Activated effector memory CD4-positive, alpha-beta T cell treated with anti-CD3 and anti-CD28 coated beads, Interleukin-2, amount 50 U/mL, for 16 hours (primary cell): ENCODE data around the gene APC2.

Source experiments
- DNase-seq: peaks from one replicate; pipeline ENCODE4 v3.0.0-alpha.2; 2020

APC2 gene

GRCh38 chr19:1449467-1450442, at the start of gene APC2:
Gene APC2, plus strand, starts transcription at chr19:1450121. Its CDS starts 2,881 bp downstream, at chr19:1453002.
- DNase-seq: peak; percentile 73

GRCh38 chr19:1400281-1401137, 49.4 kb upstream of the APC2 start:
- DNase-seq: no peak

DNA sequence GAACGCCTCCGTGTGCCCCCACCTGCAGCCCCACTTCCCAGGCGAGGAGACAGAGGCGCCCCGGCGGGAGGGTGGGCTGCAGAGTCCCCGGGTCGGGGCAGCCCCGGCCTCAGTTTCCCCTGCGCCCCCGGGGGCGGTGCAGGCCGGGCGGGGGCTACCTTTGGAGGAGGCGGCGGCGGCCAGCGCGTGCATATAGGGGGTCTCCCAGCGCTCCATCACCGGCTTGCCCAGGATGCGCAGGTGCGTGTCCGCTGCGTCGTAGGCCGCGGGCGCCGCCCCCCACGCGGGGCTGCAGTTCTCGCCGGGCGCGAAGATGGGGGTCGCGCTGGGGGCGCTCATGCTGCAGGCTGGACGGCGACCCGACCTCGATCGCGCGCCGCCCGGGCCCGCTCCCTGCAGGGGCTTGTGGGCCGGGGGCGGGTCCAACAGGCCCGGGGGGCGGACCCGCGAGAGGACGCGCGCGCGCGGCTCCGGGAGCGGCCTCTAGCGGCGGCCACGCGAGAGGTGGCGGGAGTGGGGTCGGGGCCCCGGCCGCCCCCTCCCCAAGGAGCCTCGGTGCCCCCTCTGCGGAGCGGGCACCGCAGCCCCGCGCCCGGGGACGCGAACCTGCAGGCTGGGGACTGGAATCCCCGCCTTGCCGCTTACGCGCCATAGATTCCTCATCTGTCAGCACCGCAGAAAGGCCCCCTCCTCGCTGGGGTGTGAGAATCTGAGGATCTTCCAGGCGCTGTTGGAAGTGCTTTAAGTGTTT, 48.6 kb upstream of the APC2 start, which contains the start of gene GAMT:
TSS of gene GAMT (minus strand) at position 405 of the 751 bp plus-strand sequence. CDS start at position 339, 66 bp downstream.
- peak; percentile 86 for DNase-seq

DNA sequence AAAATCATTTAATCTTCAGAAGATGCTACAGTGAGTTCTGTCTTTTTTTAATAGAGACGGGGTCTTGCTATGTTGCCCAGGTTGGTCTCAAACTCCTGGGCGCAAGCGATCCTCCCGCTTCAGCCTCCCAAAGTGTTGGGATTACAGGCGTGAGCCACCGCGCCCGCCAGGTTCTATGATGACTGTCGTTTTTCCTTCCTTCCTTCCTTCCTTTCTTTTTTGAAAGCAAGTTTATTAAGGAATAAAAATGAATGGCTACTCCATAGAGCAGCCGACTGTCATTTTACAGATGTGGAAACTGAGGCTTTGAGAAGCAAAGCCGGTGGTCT, 48.1 kb upstream of the APC2 start:
- DNase-seq: no peak

GRCh38 chr19:1402411-1403070, 47.4 kb upstream of the APC2 start:
- no peak for DNase-seq

DNA sequence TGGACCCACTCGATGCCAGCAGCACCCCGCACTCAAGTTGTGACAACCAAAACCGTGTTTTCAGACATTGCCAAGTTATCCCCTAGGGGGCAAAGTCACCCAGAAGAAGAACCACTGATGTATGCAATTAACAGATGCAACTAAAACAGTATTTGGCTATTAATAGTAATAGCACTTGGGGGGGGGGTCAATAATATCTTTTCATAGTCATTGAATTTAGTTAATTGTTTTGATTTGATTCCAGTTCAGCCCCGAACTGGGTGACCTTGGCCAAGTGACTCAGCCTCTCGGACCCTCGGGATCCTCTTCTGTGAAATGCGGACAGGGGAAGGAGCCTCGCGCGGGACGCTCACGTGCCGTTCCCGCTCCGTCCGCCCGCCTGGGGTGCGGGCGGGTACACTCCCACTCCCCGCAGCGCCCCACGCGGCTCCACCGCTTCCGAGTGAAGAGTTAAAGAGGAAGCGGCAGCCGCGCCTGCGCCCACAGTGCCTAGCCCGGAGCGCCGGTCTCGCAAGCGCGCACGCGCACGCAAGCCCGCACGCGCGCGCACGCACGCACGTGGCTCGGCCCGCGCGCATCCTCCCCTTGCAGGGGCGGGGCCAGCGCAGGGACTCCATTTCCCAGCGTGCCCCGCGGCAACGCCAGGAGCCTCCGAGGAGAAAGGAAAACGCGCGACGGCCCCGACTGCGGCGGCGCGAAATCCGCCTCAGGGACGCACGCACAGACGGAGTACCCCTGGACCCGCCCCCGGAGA, 43.0 kb upstream of the APC2 start:
- peak; percentile 100 for DNase-seq

GRCh38 chr19:1407528-1408299, 42.2 kb upstream of the APC2 start, which contains the start of gene DAZAP1:
Gene DAZAP1, plus strand, starts transcription at chr19:1407586. Its CDS starts 188 bp downstream, at chr19:1407774.
- no peak for DNase-seq

- DNase-seq: peak; percentile 86
Measured at GRCh38 chr19:1408300-1409203, 41.4 kb upstream of the APC2 start.

DNA sequence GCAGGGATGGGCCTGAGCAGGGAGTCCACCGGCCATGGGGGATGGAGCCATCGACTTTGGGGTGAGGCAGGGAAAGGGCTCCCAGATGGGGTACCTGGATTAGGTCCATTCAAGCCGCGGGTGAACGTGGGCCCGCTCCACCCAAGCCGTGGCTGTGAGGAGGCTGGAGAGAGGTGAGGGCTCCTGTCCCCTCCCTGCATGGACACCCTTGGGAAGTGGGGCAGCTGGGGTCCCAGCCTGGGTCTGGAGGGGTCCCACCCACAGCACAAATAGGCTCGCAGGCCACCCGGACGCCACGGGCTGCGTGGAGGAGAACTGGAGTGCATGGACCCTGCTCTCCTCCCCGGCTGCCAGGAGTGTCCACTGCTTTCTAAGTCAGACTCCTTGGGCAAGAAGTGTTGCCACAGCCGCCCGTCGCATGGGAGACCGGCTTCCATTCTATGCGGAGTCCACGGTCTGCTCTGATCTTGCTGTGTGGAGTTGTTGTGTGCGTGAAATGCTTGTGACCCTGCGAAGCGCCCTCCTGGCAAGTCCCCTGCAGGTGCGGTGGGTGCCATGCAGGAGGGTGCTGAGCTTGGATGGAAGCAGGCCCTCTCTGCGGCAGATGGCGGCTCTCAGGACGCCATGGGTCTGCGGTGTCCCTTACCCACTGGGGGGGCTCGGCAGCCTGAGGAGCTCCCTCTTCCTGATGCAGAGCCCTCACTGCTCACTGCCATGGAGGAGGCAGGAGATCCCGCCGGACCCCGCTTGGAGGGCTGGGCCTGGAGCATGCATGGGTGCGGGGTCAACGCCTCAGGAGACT, 40.5 kb upstream of the APC2 start:
- DNase-seq: no peak

- DNase-seq: no peak
Measured at GRCh38 chr19:1410136-1410786, 39.7 kb upstream of the APC2 start.

- no peak for DNase-seq
Measured at GRCh38 chr19:1410789-1411188, 39.1 kb upstream of the APC2 start.

DNA sequence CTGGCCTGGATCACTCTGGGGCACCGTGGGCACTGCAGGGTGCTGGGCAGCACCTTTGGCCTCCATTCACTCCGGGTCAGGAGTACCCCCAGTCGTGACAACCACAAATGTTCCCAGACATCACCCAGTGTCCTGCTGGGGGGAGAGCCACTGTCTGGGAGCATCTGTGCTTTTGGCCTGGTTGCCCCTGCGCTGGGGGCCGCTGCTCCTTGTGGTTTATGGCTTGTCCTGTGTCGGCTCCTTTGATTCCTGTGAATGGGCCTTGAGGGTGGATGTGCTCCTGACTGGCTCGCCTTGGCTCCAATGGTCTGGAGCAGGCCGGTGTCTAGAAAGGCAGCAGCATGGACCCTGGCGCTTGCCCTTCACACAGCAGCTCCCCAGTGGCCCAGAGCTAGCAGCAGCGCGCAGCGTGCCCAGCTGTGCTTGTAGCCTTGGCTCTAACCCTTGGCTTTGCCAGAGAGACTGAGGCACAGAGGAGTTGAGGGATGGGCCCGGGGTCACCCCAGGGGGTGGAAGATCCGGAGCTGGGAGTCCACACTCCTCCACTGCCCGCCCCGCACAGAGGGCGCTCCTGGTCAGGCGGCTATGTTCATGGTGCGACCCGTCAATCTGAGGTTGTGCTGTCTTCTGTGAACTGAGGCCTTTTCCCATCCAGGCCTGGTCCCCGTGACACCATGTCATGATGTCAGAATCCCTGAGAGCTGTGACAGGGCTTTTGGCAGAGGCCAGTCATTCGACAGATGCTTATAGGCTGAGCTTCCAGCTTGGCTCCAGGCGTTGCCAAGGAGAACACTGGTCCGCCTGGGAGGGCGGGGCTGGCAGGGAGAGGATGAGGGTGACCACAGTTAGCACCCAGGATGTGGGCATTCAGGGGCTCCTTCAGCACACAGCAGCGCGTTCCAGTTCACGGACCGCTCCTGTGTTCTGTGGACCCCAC, 38.4 kb upstream of the APC2 start:
- no peak for DNase-seq

- DNase-seq: no peak
Measured at GRCh38 chr19:1412323-1412923, 37.5 kb upstream of the APC2 start.

GRCh38 chr19:1412995-1413800, 36.7 kb upstream of the APC2 start:
- DNase-seq: no peak

DNA sequence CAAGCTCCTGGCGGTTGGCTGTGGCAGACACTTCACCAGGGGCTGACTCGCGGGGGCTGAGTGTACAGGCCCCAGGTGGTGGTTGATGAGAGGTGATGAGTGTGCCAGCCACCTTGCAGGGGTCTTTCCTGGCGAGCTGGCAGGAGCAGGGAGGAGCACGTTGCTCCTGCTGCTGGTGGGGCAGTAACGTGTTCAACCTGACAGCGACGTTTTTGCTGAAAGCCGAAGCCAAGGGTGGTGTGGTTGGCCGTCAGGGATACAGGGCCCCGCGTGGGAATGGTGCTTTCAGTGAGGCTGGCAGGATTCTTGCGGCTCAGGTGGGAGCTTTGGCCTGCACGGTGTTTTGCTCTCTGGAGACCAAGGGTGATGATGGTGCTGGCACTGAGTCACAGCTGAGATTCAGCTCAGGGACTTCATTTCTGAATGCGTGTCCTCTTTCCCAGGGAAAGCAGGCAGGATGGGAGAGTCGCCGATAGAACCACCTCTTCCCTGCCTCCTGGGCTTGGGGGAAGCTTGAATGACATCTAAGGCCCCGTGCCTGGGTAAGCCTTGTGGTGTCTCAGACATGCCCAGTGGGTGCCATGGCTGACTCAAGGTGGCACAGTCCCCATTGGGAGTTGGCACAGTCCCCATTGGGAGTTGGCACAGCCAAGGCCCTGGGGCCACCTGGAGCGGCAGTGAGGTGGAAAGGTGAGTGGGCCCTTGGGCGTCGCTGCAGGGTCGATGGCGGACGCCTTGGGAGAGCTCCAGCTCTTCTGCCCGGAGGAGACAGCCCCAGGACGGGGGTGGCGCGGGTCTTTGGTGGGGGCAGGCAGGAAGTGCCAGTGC, 33.7 kb upstream of the APC2 start:
- DNase-seq: no peak
